IPS-15b (cell line): ENCODE results near the gene PAIP2.
"Not testable (repeated sequence)": the region's sequence is repeated elsewhere in the genome, so short reads cannot be mapped to it uniquely, and the experiment has no call there.

Source experiments
- H3K27me3 ChIP-seq: one replicate; pipeline ENCODE4 v1.6.1; 2013; ENCODE audit warnings: low read length; ENCODE audit not compliant: control insufficient read depth, insufficient read depth
- H3K36me3 ChIP-seq: one replicate; pipeline ENCODE4 v1.6.1; 2013; ENCODE audit warnings: low read length; ENCODE audit not compliant: control insufficient read depth, insufficient read depth
- H3K4me1 ChIP-seq: one replicate; pipeline ENCODE4 v1.6.1; 2013; ENCODE audit warnings: mild to moderate bottlenecking, low read length; ENCODE audit not compliant: control insufficient read depth, insufficient read depth
- H3K4me3 ChIP-seq: one replicate; pipeline ENCODE4 v1.5.1; 2013; ENCODE audit warnings: low read depth, low read length
- H3K9ac ChIP-seq: one replicate; pipeline ENCODE4 v1.6.1; 2013; ENCODE audit warnings: low read depth, mild to moderate bottlenecking, low read length
- H3K9me3 ChIP-seq: one replicate; pipeline ENCODE4 v1.6.1; 2013; ENCODE audit warnings: mild to moderate bottlenecking, low read length; ENCODE audit not compliant: control insufficient read depth, insufficient read depth

PAIP2 gene

GRCh38 chr5:139381837-139382761 lies 40.4 kb downstream of the PAIP2 start:
- Histone ChIP-seq H3K9ac (no peak overlapping the region), H3K4me1 (peaks cover 4% of the 10 kb centered on the region), H3K4me3 (no peak overlapping the region), H3K27me3 (no peaks in the 10 kb centered on the region), H3K9me3 (no peaks in the 10 kb centered on the region), H3K36me3 (no peaks in the 10 kb centered on the region)

- Histone ChIP-seq H3K4me3 (no peak overlapping the region), H3K9ac (no peak overlapping the region), H3K9me3 (no peaks in the 10 kb centered on the region), H3K36me3 (no peaks in the 10 kb centered on the region), H3K4me1 (peaks cover 3% of the 10 kb centered on the region), H3K27me3 (no peaks in the 10 kb centered on the region)
Measured at GRCh38 chr5:139382807-139383206, 41.2 kb downstream of the PAIP2 start.

GRCh38 chr5:139383275-139383992 lies 41.8 kb downstream of the PAIP2 start, which contains the start of gene SLC23A1:
Gene SLC23A1, minus strand, starts transcription at chr5:139383297. Its CDS starts 44 bp downstream, at chr5:139383253.
- H3K27me3 ChIP-seq: no peaks in the 10 kb centered on the region
- no peaks in the 10 kb centered on the region for H3K36me3 ChIP-seq
- H3K4me1 ChIP-seq: peaks cover 9% of the 10 kb centered on the region
- no peaks in the 10 kb centered on the region for H3K9me3 ChIP-seq
- no peak within 1 kb of the TSS for H3K4me3 ChIP-seq
- no peak within 1 kb of the TSS for H3K9ac ChIP-seq

- Histone ChIP-seq H3K4me3 (no peak overlapping the region), H3K4me1 (peaks cover 11% of the 10 kb centered on the region), H3K27me3 (no peaks in the 10 kb centered on the region), H3K9me3 (no peaks in the 10 kb centered on the region), H3K9ac (no peak overlapping the region), H3K36me3 (no peaks in the 10 kb centered on the region)
Measured at GRCh38 chr5:139383993-139384590, 42.4 kb downstream of the PAIP2 start.

- peaks cover 9% of the 10 kb centered on the region for H3K4me1 ChIP-seq
- H3K9ac ChIP-seq: no peak overlapping the region
Measured at GRCh38 chr5:139384591-139385051, 43.0 kb downstream of the PAIP2 start.

GRCh38 chr5:139385061-139386049 lies 43.7 kb downstream of the PAIP2 start:
- Histone ChIP-seq H3K27me3 (no peaks in the 10 kb centered on the region), H3K4me1 (peaks cover 9% of the 10 kb centered on the region), H3K9me3 (no peaks in the 10 kb centered on the region), H3K4me3 (no peak overlapping the region), H3K9ac (no peak overlapping the region), H3K36me3 (no peaks in the 10 kb centered on the region)

More at GRCh38 chr5:139384591-139385051, 43.0 kb downstream of the PAIP2 start:
- H3K4me3 ChIP-seq: no peak overlapping the region
- H3K9me3 ChIP-seq: no peaks in the 10 kb centered on the region
- no peaks in the 10 kb centered on the region for H3K27me3 ChIP-seq
- H3K36me3 ChIP-seq: no peaks in the 10 kb centered on the region

GRCh38 chr5:139386050-139386438 lies 44.4 kb downstream of the PAIP2 start:
- peaks cover 9% of the 10 kb centered on the region for H3K4me1 ChIP-seq
- H3K4me3 ChIP-seq: no peak overlapping the region
- H3K27me3 ChIP-seq: peaks cover 1% of the 10 kb centered on the region
- no peaks in the 10 kb centered on the region for H3K36me3 ChIP-seq
- H3K9ac ChIP-seq: no peak overlapping the region
- H3K9me3 ChIP-seq: no peaks in the 10 kb centered on the region

- H3K9ac ChIP-seq, H3K27me3 ChIP-seq, H3K9me3 ChIP-seq, H3K4me3 ChIP-seq, H3K36me3 ChIP-seq: not testable (repeated sequence)
- H3K4me1 ChIP-seq: peaks cover 11% of the 10 kb centered on the region
Measured at GRCh38 chr5:139386956-139387355, 45.3 kb downstream of the PAIP2 start.

GRCh38 chr5:139387611-139388197 lies 46.0 kb downstream of the PAIP2 start:
- no peaks in the 10 kb centered on the region for H3K36me3 ChIP-seq
- H3K9ac ChIP-seq: no peak overlapping the region
- H3K27me3 ChIP-seq: peaks cover 4% of the 10 kb centered on the region
- peaks cover 11% of the 10 kb centered on the region for H3K4me1 ChIP-seq
- no peaks in the 10 kb centered on the region for H3K9me3 ChIP-seq
- H3K4me3 ChIP-seq: no peak overlapping the region

GRCh38 chr5:139388198-139388821 lies 46.7 kb downstream of the PAIP2 start:
- H3K36me3 ChIP-seq: no peaks in the 10 kb centered on the region
- no peaks in the 10 kb centered on the region for H3K9me3 ChIP-seq
- peaks cover 7% of the 10 kb centered on the region for H3K27me3 ChIP-seq
- peak overlapping the region; percentile 8 for H3K4me3 ChIP-seq
- peaks cover 11% of the 10 kb centered on the region for H3K4me1 ChIP-seq
- H3K9ac ChIP-seq: no peak overlapping the region
